ENCODE results near the gene ASPRV1.

GRCh38 chr2:69916106-69916505 lies 45.3 kb downstream of the ASPRV1 start:
- TF ChIP-seq NFE2L1 (CRISPR knock-in tag; IDR thresholded peaks at IDR 0.05), result no peak
- no peak for TF ChIP-seq FOXP1 (CRISPR knock-in tag; IDR thresholded peaks at IDR 0.05; ENCODE audit: borderline replicate concordance)
- TF ChIP-seq, protein P1, sequence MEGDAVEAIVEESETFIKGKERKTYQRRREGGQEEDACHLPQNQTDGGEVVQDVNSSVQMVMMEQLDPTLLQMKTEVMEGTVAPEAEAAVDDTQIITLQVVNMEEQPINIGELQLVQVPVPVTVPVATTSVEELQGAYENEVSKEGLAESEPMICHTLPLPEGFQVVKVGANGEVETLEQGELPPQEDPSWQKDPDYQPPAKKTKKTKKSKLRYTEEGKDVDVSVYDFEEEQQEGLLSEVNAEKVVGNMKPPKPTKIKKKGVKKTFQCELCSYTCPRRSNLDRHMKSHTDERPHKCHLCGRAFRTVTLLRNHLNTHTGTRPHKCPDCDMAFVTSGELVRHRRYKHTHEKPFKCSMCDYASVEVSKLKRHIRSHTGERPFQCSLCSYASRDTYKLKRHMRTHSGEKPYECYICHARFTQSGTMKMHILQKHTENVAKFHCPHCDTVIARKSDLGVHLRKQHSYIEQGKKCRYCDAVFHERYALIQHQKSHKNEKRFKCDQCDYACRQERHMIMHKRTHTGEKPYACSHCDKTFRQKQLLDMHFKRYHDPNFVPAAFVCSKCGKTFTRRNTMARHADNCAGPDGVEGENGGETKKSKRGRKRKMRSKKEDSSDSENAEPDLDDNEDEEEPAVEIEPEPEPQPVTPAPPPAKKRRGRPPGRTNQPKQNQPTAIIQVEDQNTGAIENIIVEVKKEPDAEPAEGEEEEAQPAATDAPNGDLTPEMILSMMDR (IDR thresholded peaks at IDR 0.05), result no peak
- TF ChIP-seq CREB1 (CRISPR knock-in tag; IDR thresholded peaks at IDR 0.05), result no peak
- no peak for TF ChIP-seq ZBTB43 (CRISPR knock-in tag; IDR thresholded peaks at IDR 0.05)
- TF ChIP-seq, protein P2, sequence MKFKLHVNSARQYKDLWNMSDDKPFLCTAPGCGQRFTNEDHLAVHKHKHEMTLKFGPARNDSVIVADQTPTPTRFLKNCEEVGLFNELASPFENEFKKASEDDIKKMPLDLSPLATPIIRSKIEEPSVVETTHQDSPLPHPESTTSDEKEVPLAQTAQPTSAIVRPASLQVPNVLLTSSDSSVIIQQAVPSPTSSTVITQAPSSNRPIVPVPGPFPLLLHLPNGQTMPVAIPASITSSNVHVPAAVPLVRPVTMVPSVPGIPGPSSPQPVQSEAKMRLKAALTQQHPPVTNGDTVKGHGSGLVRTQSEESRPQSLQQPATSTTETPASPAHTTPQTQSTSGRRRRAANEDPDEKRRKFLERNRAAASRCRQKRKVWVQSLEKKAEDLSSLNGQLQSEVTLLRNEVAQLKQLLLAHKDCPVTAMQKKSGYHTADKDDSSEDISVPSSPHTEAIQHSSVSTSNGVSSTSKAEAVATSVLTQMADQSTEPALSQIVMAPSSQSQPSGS (CRISPR knock-in tag; IDR thresholded peaks at IDR 0.05; ENCODE audit: borderline replicate concordance, low read depth), result no peak
